COLO668 (cell line): ENCODE measurements around the gene FADS3.

ENCODE experiments used
- DNase-seq: peaks from one replicate; lab custom pipeline; 2025; ENCODE audit not compliant: unreplicated experiment; lab: John Stamatoyannopoulos, UW

The FADS3 gene

GRCh38 chr11:61891331-61892084 is at the start of gene FADS3:
FADS3 (minus strand) TSS chr11:61891545; CDS start chr11:61891381, 164 bp downstream.
- peak; percentile 87 for DNase-seq

GRCh38 chr11:61940466-61940865 is 49.1 kb upstream of the FADS3 start:
- DNase-seq: no peak

DNA sequence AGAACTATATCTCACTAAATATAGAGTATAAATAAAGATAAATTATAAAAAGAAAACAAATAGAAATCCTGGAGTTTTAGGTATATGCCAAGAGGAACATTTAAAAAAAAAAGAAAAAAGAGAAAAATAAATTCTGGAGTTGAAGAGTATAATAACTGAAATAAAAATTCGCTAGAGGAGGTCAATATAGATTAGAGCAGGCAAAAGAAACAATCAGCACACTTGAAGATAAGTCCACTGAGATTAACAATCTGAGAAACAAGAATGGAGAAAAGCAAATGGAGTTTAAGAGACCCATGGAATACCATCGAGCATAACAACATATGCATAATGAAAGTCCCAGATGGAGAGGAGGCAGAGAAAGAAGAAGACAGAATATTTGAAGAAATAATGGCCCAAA is 44.5 kb upstream of the FADS3 start:
- DNase-seq: no peak

DNA sequence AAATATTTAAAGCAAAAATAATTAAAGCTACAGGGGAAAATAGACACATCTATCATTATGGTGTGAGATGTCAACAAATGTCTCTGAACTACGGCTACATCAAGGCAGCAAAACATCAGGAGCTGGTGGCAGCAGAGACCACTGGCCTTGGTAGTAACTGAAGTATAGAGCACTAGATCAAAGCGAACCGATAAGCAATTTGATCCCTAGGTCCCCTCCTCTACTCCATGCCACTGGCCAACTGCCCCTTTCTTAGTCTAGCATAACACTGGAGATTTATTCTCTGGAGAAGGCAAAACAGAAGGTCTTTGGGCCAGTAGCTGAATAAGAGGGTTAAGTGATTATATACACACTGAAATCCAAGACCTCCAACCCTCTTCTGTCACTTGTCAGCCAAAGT is 39.6 kb upstream of the FADS3 start:
- no peak for DNase-seq

- no peak for DNase-seq
Measured at GRCh38 chr11:61928606-61929005, 37.3 kb upstream of the FADS3 start.

DNA sequence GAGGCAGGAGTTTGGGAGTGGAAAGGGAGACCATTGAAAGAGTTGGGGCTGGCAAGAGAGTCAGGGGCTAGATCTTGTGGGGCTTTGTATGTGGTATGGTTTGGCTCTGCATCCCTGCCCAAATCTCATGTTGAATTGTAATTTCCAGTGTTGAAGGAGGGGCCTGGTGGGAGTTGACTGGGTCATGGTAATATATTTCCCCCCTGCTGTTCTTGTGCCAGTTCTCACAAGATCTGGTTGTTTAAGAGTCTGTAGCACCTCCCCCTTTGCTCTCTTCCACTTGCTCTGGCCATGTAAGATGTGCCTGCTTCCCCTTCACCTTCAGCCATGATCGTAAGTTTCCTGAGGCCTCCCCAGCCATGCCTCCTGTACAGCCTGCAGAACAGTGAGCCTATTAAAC is 36.2 kb upstream of the FADS3 start:
- no peak for DNase-seq

GRCh38 chr11:61926235-61926634 is 34.9 kb upstream of the FADS3 start:
- no peak for DNase-seq

DNA sequence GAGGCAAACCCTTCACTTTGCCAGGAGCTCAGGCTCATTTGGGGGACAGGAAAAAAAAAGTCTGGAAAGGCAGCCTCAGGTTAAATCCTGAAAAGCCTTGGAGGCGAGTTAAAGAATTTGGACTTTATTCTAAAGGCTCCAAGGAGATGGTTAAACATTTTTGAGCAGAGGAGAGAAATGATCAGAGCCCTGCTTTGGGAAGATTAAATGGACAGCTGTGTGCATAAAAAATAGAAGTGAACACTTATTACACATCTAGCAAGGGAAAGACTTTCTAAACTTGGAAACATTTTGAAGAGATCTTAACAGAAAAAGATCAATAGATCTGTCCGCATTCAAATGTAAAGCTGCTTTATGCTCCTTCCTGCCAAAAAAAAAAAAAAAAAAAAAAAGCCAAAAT is 34.4 kb upstream of the FADS3 start:
- no peak for DNase-seq

- no peak for DNase-seq
Measured at GRCh38 chr11:61924064-61924455, 32.7 kb upstream of the FADS3 start.

GRCh38 chr11:61923166-61924063 is 32.1 kb upstream of the FADS3 start:
- DNase-seq: peak; percentile 15

- no peak for DNase-seq
Measured at GRCh38 chr11:61922539-61922938, 31.2 kb upstream of the FADS3 start.

DNA sequence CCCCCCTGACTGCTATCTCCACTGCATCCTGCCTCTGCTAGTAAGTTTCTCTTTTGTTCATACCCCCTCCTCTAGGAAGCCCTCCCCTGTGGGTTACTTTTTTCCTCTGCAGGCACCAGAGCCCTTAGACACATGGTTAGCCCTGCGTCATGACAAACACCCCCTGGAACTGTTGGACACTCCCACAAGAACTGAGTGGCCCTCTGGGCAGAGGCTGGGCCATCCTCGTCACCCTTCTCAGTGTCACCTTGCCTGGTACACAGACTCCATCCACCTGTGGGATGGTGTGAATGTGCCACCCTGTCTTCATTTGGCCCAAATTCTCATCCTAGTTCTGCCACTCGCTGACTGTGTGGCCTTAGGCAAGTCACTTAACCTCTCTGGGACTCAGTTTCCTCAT is 30.1 kb upstream of the FADS3 start:
- DNase-seq: no peak

GRCh38 chr11:61919705-61920631 is 28.6 kb upstream of the FADS3 start:
- no peak for DNase-seq

DNA sequence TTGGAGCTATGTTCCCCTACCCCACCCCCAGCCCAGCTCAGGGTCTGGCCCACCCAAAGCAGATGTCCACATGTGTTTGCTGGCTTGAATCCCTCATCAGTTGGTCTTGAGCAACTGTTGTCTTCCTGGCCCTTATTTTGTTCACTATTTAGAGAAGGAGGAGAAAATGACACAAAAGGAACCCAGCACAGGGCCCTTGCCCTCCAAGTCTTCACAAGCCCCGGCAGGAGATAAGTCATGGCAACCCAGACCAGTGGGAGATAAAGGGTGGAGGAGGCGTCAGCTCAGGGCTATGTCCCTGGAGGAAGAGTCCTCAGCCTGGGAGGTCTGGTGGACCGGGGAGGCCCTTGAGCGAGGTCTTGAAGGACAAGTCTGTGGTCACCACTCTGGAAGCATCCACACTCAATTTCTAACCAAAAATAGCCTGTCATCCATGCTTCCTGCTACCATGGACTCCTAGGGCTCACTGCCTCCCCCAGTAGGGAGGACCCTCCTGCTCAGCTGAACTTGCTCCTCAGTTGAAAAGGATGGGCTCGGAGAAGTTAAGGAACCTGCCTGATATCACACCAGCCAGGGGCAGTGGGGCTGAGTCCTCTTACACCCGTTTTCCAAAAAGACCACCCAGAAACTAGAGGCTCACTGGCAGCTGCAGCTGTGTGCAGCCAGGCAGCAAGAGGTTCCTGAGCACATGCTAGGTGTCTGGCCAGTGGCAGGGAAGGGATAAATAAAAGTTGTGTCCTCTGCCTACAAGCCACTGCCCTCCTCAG is 27.8 kb upstream of the FADS3 start:
- DNase-seq: no peak

DNA sequence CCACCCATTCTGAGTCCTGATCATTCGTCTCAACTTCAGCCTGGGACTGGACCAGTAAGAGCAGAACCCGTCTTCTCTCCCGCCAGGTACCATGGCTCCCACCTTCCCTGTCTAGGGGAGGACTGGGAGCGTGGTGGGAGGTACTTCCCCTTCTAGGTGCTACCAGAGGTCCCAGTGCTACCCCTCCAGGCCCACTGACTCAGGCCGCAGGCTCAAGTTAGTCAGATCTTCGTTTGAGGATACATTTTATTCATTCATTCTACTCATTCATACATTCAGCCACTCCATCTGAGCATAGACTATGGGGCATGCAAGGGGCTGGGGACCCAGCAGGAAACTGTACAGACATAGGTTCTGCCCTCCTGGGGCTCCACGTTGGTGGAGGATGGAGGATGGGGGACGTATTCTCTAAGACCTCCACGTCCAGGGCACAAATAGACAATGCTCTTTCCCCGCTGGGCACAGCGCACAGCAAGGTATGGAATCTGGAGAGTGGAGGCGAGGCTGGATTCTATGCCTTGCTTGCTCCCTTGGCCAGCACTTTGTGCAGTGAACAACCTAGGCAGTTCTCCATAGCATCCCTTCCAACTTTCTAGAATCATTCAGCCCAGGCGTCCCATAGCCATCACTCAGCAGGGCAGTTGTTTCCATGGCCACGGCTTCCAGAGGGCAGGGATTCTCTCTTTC is 27.0 kb upstream of the FADS3 start:
- DNase-seq: no peak

GRCh38 chr11:61917334-61918109 is 26.2 kb upstream of the FADS3 start, which contains the start of gene RAB3IL1:
RAB3IL1 (minus strand) TSS chr11:61917566; CDS start chr11:61917367, 199 bp downstream.
- peak; percentile 16 for DNase-seq

DNA sequence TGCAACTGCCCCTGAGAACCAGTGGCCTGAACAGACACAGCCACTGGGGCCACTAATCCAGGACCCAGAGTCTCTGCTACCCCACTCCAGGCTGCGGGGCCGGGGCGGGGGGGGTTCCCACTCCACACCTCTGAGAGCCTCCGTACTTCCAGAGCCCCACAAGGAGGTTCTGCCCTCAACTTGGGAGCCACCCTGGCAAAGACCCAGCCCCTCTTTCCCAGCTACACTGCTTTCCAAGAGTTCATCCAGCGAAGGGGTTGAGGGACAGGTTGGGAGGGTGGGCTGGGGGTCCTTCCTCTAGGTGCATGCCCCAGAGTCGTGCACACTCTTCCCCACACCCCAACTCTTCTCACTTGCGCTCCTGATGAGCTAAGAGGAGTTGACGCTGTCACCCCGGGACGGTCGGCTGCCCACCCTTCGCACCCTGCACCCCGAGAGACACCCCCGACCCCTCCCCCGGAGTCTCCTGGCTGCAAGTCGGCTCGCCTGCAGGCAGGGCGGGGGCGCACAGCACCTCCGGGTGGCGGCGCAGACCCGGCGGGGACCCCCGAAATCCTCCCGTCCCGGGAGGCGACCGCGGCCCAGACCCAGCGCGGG is 25.5 kb upstream of the FADS3 start:
- no peak for DNase-seq

GRCh38 chr11:61914471-61915171 is 23.3 kb upstream of the FADS3 start:
- no peak for DNase-seq
